Measurements from ENCODE around the gene KCNN3.
"Not testable (repeated sequence)": the region's sequence is repeated elsewhere in the genome, so short reads cannot be mapped to it uniquely, and the experiment has no call there.

KCNN3 gene

DNA sequence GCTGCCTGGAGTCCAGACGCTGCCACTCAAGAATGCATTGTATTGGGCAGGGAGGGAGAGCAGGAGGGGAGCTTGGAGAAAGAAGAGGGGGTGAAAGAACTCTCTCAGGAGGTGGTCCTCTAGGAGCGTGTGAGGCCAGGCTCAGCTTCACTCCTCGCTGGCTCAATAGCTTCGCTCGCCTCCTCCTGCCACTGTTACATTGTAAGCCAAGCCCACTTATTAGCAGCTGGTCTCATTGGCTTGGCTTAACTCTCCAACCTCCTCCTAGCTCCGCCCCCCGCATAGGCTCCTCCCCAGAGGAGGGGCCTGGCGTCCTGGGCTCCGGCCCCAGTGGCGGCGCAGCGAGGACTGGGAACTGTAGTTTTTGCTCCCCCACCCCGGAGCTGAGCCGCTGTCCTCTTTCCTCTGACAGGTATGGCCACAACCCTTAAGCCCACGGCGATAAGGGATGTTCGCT lies at the start of gene KCNN3:
Gene KCNN3 (minus strand): TSS at position 167 of the 457 bp plus-strand sequence. CDS start 317 bp downstream, outside the sequence.
- DNase-seq = peak; percentile 88

DNA sequence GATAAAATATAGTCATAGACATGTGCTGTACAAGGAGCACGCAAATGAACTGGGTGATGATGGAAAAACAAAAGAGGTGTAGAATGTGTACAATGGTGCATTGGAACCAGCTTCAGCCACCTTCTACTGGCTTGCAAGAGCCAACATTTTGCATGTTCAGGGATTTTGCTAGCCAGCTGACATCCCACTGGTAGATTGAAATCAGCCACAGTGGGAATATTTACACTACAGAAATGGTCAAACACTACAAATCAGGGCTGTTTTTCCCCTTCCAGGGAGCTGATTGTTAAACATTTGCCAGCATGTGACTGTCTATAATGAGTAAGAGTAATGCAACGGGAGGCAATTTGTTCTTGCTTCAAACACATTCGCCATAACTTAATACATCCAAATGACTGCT lies 43.2 kb upstream of the KCNN3 start:
- DNase-seq = no peak

DNA sequence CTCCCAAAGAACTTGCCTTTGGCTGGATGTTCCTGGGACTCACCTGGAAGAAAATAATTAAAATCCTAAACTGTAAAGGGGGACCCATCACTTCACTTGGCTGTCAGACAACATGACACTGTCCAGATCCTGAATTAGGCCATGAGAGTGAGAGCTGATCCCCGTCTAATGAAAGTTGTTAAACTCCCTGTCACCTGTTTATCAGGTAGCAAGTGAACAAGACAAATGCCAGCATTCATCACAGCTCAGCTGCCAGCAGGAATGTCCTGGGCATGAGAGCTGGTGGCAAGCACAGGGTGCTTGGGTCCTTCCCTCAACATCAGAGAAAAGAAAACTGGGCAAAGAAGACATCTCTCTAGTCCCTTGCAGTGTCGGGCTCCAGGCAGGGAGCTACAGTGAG lies 42.7 kb upstream of the KCNN3 start:
- DNase-seq = no peak

DNA sequence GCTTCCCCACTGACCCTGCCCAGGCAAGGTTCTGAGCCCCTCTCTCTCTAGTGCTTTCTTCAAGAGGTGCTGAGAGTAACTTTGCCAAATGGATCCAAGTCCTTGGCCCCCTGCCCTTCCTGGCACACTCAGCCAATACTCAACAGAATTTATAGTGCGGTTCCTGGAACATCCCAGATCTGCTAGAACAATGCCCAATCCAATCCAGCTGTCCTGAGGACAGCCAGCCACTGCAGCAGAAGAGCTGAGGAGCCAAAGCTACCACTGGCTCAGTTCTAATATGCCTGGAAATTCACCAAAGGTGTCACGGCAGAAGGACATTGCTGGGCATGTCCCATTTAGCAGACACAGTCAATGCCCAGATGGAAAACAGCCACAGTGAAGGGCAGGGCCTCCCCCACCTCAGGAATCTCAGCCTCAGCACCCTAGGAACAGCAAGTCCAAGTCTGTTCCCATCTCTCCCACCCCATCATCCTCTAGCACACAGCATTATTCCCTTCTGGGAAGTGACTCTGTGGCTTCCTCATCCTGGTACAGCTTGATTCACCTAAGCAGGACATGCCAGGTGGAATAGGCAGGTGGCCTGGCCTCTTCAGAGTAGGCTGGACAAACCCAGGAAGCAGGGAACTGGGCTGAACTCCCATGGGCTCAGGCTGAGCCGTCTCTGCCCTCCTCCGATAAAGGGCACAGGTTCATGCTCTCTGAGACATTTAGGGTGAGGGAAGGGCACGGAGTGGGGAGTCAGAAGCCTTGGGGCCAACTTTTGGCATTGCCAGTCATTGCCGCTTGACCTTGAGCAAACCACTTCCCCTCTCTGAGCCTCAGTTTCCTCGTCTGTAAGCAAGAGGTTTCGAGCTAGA lies 41.8 kb upstream of the KCNN3 start:
- DNase-seq = no peak

DNA sequence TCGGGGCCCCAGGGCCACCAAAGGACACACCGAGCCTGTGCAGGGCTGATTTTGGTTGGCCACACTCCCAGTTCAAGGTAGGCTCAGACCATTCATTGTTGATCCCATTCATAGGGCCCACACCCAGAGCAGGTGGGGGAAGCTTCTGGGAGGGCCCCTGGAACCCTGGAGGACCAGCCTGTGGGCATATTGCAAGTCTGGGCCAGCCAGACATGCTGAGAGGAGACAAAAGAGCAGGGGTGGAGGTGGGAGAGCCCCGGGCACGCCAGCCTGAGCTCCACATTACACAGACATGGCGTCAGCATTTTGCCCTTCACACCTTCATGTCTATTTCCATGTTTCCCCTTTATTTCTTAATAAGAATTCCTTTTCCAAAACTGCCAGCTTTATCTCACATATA lies 40.8 kb upstream of the KCNN3 start:
- no peak for DNase-seq

DNA sequence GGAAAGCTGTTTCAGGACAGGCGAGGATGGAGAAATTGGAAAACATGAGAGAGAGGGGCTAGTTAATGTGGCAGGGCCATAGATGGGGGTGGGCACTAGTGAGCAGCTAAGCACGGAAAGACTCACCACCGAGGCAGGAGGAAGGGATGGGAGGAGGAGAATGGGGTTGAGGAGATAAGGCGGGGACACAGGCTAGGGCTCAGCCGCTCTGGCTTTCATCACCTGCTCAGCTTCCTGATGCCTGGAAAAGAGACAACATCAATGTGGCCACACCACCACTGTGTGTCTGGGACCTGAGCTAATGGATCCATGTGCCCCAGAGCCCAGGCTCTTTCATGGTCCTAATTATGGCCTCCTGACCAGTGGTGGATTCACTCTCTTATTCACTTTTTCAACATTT lies 38.9 kb upstream of the KCNN3 start:
- no peak for DNase-seq

DNA sequence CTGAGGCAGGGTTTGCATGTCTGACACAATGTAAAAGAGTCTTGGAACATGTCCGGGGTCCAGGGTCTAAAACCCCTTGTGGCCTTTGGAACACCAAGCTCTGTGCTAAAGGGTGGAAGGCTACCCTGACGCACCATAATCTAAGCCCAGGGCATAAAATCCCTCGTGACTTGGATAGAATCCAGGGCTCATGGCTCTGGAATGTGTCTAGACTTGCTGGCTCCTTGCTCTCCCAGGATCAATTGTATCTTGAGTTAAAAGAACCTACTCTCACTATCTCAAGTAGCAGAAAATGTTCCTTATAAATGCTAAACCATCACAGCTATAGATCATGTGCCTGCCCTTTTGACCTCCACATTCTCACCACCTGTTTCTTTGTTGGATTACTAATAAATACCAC lies 38.0 kb upstream of the KCNN3 start:
- DNase-seq = not testable (repeated sequence)

DNA sequence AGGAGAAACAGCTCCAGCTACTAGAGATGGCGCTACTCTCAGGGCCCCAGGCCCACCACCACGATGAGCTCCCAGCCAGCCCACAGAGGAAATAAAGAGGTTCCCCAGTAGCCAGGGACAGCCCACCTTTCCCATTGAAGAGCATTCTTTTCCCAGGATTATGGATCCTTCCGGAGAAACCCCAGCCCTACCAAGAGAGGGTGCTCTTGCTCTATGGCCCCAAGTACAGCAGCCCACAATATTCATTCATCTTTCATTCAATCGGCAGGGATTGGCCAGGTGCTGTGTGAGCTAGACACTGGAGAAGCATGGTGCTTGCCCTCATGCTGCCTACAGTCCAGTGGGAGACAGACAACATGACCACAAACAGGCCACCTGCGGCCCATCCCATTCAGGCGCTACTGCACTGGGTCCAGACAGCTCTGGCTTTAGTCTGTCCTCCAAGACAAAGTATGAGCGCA lies 36.6 kb upstream of the KCNN3 start:
- peak; percentile 9 for DNase-seq

DNA sequence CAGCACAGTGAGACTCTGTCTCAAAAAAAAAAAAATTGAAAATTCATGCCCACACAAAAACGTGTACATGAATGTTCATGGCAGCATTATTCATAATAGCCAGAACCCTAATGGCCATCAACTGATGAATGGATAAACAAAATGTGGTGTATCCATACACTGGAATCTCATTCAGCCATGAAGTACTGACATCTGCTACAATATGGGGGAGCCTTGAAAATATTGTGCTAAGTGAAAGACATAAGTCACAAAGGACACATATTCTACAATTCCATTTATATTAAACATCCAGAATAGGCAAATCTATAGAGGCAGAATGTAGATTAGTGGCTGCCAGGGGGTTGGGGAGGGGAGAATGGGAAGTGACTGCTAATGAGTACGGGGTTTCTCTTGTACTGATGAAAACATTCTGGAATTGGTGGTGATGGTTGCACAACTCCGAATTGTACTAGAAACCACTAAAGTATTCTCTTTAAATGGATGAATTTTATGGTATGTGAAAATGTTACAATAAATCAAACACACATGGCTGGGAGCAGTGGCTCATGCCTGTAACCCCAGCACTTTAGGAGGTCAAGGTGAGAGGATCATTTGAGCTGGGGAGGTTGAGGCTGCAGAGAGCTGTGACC lies 33.0 kb upstream of the KCNN3 start:
- DNase-seq = no peak

DNA sequence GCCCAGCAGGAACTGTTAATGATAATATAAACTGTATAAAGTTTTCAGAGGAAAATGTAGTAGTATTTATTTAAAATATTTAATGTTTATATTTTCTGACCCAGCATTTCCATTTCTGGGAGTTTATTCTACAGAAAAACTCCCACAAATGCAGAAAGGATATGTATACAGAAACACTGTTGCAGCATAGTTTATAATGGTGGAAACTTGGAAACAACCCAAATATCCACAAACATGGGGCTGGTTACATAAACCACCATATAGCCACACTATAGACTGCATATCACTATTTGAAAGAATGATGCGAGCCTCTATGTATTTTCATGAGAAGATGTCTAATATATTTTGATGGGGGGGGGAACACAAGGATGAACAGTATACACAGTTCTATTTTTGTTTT lies 31.5 kb upstream of the KCNN3 start:
- no peak for DNase-seq

DNA sequence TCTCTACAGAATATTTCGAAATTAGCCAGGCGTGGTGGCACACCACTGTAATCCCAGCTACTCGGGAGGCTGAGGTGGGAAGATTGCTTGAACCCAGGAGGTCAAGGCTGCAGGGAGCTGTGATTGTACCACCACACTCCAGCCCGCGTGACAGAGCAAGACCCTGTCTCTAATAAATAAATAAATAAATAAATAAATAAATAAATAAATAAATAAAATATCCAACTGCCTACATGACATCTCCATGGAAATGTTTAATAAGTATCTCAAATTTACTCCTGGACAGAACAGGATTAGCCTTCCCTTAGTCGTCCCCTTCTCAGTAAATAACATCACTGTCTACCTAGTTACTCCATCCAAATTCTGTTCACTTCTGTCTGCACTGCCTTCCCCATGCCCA lies 29.0 kb upstream of the KCNN3 start:
- no peak for DNase-seq

DNA sequence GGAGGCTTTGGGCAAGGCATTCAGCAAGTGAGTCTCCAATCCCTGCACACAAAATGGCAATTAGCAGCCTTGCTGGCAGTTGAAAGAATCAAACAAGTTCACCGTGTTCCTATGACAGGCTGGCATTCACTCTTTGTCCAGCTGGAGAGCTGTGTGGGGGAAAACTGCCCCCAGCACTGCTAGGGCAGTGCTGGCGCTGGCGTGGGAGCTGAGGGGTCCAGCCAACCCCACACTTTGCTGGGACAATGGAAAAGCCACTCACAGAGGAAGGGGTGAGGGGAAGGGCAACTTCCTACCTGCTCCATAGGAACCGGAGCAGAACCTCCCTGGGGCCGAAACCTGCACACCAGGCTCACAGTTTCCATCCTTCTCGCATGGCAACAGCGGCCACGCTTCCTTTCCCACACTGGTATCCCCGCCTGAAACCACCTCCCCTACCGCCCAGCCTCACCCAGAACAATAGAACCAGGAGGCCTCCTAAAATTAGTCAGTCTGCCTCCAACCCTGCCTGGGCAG lies 26.7 kb upstream of the KCNN3 start:
- no peak for DNase-seq

DNA sequence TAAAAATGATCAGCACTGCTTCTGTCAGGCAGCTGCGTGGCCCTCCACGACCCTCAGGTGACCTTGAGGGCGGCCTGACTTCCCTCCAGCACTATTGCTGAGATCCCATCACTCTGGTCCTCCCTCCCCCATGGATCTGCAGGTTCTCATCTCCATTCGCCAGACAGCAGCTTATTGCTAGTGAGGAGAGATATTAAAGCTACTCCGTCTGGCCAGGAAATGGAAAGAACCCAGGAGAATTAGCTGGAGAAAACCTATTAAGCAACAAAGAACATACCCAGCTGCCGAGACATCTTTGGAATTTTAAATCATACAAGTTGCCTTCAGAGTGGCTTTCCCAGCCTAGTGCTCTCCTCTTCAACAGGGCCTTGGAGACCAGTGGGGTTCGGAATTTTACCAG lies 25.7 kb upstream of the KCNN3 start:
- no peak for DNase-seq

DNA sequence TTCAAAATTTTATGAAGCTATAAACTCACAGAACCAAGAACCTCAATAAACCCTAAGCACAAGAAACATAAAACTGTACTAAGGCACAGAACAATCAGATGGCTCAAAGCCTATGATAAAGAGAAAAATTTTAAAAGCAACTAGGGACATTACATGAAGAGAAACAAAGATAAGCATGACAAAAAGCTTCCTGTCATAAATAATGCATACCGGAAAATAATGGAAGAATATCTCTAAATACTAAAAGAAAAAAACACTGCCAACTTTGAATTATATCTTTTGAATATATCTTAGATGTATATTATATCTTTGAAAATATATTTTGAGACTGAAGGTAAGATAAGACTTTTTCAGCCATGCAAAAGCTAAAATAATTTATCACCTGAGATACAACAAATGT lies 21.4 kb upstream of the KCNN3 start:
- no peak for DNase-seq

DNA sequence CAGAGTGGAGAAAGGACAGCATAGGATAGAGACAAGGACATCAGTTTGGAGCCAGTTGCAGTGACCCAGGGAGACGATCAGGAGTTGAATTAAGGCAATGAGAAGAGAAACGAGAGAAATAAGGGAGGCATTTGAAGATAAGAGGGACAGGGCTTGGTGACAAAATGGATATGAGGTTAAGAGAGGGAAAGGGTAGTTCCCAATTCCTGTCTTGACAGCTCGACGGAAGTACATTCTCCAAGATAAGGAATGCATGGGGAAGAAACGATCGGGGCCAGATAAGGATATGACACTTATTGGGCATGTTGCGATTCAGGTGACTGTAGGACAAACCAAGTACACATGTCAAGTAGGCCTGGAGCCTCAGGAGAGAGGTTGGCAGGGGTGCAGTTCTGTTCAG lies 18.7 kb upstream of the KCNN3 start:
- no peak for DNase-seq

DNA sequence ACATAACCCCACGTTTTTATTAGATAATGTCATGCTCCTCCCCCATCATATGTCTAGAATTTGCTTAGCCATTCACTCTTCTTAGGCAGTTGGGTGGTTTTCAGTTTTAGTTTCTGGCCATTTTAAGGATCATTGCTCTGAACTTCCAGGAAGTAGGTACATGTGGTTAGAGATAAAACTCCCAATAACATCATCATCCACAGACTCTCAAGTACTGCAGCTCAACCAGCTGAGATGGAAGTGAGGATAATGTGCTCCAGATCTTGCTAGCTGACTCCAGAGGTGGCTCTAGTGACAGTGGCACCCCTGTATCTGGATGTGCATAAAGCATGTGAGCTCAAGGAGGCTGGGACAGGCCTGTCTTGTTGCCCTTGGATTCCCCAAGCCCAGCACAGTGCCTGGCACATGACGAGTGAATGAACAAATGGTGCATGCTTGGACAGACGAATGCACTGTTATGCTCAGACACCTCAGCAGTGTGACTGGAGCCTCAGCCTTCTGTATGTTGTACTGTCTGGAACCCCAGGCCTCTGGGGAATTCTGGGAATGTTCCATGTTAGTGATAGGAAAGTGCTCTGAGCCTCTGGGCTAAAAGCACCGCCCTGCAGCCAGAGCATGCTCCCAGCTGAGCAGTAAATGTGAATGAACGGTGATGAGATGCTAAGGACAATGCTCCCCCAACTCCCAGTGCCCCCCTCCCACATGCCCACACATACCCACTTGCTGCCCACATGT lies 16.4 kb upstream of the KCNN3 start:
- no peak for DNase-seq

DNA sequence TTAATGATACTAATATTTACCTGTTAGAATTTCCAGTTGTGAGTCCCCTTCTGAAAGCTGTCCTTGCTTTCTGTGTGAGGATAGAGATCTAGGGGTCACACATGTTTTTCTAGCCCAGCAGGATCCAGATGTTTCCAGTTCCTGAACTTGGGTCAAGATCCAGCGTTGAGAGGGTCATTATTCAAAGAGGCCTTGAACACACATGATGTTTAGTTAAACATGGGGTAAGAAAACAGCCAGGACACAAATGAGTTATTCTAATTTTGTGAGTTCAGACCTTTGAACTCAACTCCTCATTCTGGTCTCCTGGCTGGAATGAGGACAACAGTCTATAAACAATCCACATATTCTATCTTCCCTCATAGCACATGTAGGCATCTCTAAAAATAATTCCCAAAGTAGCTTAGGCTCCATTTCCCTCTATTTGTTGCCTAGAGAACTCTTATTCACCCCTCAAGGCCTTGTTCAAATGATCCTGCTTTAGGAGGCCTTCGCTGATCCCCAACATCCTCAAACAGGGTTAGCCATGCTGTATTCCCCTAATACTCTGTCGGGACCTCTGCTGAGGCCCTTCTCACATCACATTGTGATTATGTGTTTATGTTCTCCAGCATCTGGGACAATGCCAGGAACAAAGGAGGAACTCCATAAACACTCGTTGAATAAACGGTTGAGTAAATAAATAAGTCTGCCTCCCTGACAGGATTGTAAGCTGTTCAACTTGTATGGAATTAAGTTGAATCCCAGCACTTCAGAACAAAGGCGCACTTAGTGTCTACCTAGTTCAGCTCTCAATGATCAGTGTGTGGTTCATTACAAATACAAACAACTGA lies 15.0 kb upstream of the KCNN3 start:
- no peak for DNase-seq

DNA sequence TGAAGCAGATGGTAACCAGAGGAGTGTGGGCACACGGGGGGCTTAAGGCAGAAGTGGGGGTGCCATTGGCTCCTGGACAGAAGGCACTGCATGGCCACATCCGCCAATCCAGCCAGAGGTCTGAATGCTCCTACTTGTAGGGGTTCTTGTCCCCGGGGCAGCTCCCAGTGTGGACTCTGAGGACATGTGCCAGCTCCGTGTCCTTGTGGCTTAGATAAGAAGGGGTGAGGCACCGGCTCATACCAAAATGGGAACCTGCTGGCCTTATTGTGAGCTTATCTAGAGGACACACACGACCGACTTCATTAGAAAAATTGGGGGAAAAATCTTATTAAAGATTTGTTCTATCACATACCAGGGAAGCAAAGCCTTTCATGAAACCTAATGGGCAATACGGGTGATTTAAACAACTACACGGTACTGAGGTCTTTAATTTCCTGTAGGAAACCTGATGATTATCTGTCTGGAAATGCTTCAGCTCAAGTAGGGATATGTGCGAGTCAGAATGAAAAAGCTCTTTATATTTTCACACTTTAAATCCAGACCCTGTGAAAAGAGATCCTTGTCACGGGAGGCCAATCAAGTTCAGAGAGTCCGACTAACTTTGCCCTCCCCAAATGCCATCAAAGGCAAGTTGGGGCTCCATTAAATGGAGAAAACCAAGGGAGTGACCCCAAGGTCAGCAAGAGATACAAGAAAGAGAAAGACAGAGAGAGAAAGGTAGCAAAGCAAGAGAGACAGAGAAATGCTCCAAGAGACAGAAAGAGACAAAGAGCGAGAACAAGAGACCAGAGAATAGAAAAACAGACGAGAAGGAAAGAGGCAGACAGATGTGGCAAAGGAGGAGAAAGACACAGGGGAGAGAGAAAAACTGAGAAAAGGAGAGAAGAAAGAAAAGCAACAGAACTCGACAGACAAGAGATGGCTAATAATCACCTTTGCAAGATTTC lies 14.1 kb upstream of the KCNN3 start:
- no peak for DNase-seq

DNA sequence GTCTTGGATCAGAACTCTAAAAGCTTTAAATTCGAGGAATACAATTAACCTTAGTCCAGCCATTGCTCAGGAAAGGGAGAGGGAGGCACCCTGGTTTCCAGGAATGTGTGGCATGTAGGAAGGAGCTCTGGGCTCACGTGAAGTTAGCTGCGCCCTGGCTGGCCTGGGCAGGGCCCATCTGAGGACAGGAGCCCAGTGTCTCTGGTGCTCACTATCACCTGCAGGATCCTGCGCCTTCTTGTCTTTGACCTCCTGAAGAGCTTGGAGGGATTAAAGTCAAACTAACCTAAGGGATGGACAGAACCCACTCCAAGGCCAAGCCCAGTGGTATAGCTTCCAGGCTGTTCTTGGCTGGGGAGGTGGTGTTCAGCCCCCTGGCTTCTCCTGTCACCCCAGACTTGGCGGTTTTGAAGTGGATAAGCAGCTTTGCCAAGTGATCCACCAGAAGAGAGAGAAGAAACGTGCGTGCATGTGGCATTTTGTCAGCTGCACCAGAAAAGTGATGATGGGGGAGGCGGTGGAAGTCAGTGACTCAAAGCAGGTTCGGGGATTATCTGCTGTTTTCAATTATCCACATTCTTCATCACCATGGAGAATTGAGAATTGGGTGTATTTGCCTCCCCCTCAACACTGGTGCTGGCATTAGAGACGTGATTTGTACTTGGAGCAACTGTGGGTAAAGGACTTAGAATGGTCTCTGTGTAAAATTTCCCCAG lies 11.9 kb upstream of the KCNN3 start:
- DNase-seq = no peak

DNA sequence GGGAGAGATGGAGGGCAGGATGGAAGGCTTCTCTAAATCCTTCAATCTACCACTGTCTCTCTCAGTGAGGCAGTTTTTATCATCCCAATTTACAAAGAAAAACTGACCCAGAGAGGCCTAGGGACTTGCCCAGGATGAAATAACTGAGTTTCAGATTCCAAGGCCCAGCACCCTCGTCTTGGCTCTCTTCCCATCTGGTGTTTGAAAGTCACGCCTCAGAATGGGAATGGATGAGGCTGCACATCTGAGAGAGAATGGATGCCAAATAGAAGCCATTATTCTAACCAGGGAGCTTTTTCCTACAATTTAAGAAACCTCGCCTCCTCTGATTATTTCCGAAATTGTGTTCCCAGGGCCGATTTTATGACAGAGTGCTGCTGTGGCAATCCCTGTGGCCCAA lies 10.6 kb upstream of the KCNN3 start:
- no peak for DNase-seq

DNA sequence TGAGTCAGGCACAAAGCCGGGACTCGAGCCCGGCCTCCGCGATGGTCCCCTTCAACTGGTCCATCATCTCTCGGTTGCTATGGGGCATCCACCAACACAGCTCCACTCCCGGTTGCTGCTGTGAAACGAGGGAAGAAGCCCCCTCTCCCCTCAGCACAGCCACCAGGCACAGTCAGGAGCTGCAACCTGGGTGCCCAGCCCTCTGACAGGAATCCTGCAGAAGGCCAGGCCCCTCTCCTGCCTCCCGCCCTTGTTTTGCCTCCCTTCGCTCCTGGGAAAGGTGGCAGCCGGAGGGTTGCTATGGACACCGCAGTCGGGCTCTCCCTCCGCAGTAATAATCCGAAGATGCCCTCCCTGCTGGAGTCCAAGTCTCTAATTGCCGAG lies 8.9 kb upstream of the KCNN3 start:
- DNase-seq = no peak

Measured in CD4-positive, alpha-beta T cell treated with Interleukin-21 for 1 hour (primary cell).